ENCODE data around the gene NLRC5.
"Not testable (repeated sequence)": the region's sequence is repeated elsewhere in the genome, so short reads cannot be mapped to it uniquely, and the experiment has no call there.

The NLRC5 gene

GRCh38 chr16:57098188-57098841 is 109.0 kb downstream of the NLRC5 start:
- Histone ChIP-seq H3K27ac (ENCODE audit: low read depth, low read length) (no peak overlapping the region), H3K9ac (ENCODE audit: low read length) (no peak overlapping the region), H2AFZ (ENCODE audit: low read depth, low read length, severe bottlenecking) (no peak overlapping the region), H3K4me2 (ENCODE audit: low read depth, low read length, poor library complexity, severe bottlenecking) (no peak overlapping the region), H4K20me1 (ENCODE audit: low read depth, low read length) (no peaks in the 10 kb centered on the region), H3K9me3 (ENCODE audit: insufficient read depth, low read length) (no peaks in the 10 kb centered on the region), H3K27me3 (ENCODE audit: low read length) (no peaks in the 10 kb centered on the region), H3K79me2 (ENCODE audit: insufficient read depth, low read length) (no peaks in the 10 kb centered on the region), H3K4me3 (ENCODE audit: insufficient read depth, low read length, poor library complexity, severe bottlenecking) (no peak overlapping the region), H3F3A (ENCODE audit: insufficient read depth) (no peaks in the 10 kb centered on the region), H3K36me3 (ENCODE audit: low read length) (no peaks in the 10 kb centered on the region), H3K9me2 (replicated peaks; ENCODE audit: insufficient read depth, low read length) (no peaks in the 10 kb centered on the region)
- no peak for TF ChIP-seq CTCF (IDR thresholded peaks at IDR 0.05; ENCODE audit: insufficient read depth, low read length, poor library complexity, severe bottlenecking)
- TF ChIP-seq EZH2phosphoT487 (conservative IDR thresholded peaks at IDR 0.05; ENCODE audit: low read length) = no peak

GRCh38 chr16:57099965-57100364 is 110.6 kb downstream of the NLRC5 start:
- not testable (repeated sequence) for H3K79me2 ChIP-seq (ENCODE audit: insufficient read depth, low read length); H2AFZ ChIP-seq (ENCODE audit: low read depth, low read length, severe bottlenecking); H3K27ac ChIP-seq (ENCODE audit: low read depth, low read length); H3F3A ChIP-seq (ENCODE audit: insufficient read depth); H3K27me3 ChIP-seq (ENCODE audit: low read length); H3K9ac ChIP-seq (ENCODE audit: low read length); H3K4me2 ChIP-seq (ENCODE audit: low read depth, low read length, poor library complexity, severe bottlenecking); H3K36me3 ChIP-seq (ENCODE audit: low read length); H3K9me3 ChIP-seq (ENCODE audit: insufficient read depth, low read length); H4K20me1 ChIP-seq (ENCODE audit: low read depth, low read length); H3K9me2 ChIP-seq (replicated peaks; ENCODE audit: insufficient read depth, low read length); H3K4me3 ChIP-seq (ENCODE audit: insufficient read depth, low read length, poor library complexity, severe bottlenecking)

DNA sequence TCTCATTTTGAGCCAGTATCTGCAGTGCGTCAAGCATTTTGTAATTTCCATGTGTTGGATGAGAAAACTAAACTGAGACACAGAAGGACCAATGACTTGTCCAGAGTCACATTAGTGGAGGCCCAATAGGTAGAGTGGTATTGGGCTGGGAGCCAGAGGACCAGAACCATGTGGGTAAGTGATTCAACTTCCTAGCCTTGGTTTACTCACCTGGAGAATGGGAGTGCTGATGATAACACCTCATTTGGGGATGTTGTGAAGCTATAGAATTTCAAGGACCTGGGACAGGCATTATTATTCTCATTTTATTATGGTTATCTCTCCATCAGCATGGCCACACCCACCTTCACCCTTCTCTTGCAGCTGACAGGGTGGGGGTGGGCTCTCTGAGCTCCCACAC is 111.1 kb downstream of the NLRC5 start:
- H3F3A ChIP-seq (ENCODE audit: insufficient read depth) = no peaks in the 10 kb centered on the region
- H3K27ac ChIP-seq (ENCODE audit: low read depth, low read length) = no peak overlapping the region
- H3K79me2 ChIP-seq (ENCODE audit: insufficient read depth, low read length) = no peaks in the 10 kb centered on the region
- H3K9ac ChIP-seq (ENCODE audit: low read length) = no peak overlapping the region
- no peaks in the 10 kb centered on the region for H3K9me2 ChIP-seq (replicated peaks; ENCODE audit: insufficient read depth, low read length)
- no peak overlapping the region for H2AFZ ChIP-seq (ENCODE audit: low read depth, low read length, severe bottlenecking)
- TF ChIP-seq CTCF (IDR thresholded peaks at IDR 0.05; ENCODE audit: insufficient read depth, low read length, poor library complexity, severe bottlenecking) (no peak), EZH2phosphoT487 (conservative IDR thresholded peaks at IDR 0.05; ENCODE audit: low read length) (no peak)
- no peak overlapping the region for H3K4me3 ChIP-seq (ENCODE audit: insufficient read depth, low read length, poor library complexity, severe bottlenecking)
- H3K27me3 ChIP-seq (ENCODE audit: low read length) = no peaks in the 10 kb centered on the region
- no peaks in the 10 kb centered on the region for H4K20me1 ChIP-seq (ENCODE audit: low read depth, low read length)
- H3K4me2 ChIP-seq (ENCODE audit: low read depth, low read length, poor library complexity, severe bottlenecking) = no peak overlapping the region
- H3K9me3 ChIP-seq (ENCODE audit: insufficient read depth, low read length) = no peaks in the 10 kb centered on the region
- H3K36me3 ChIP-seq (ENCODE audit: low read length) = no peaks in the 10 kb centered on the region

- Histone ChIP-seq H3K9me2 (replicated peaks; ENCODE audit: insufficient read depth, low read length) (no peaks in the 10 kb centered on the region), H3K4me3 (ENCODE audit: insufficient read depth, low read length, poor library complexity, severe bottlenecking) (no peak overlapping the region), H3K79me2 (ENCODE audit: insufficient read depth, low read length) (no peaks in the 10 kb centered on the region), H3K27me3 (ENCODE audit: low read length) (no peaks in the 10 kb centered on the region), H3K4me2 (ENCODE audit: low read depth, low read length, poor library complexity, severe bottlenecking) (no peak overlapping the region), H2AFZ (ENCODE audit: low read depth, low read length, severe bottlenecking) (no peak overlapping the region), H3K27ac (ENCODE audit: low read depth, low read length) (no peak overlapping the region), H3K9me3 (ENCODE audit: insufficient read depth, low read length) (no peaks in the 10 kb centered on the region), H3K9ac (ENCODE audit: low read length) (no peak overlapping the region), H3F3A (ENCODE audit: insufficient read depth) (no peaks in the 10 kb centered on the region), H4K20me1 (ENCODE audit: low read depth, low read length) (no peaks in the 10 kb centered on the region), H3K36me3 (ENCODE audit: low read length) (no peaks in the 10 kb centered on the region)
- TF ChIP-seq EZH2phosphoT487 (conservative IDR thresholded peaks at IDR 0.05; ENCODE audit: low read length) (no peak), CTCF (IDR thresholded peaks at IDR 0.05; ENCODE audit: insufficient read depth, low read length, poor library complexity, severe bottlenecking) (no peak)
Observed at GRCh38 chr16:57102888-57103851, 113.8 kb downstream of the NLRC5 start.
